Upper lobe of left lung (tissue), 6 donors: ENCODE measurements around the gene FAM171A2. TPM values are rescaled to one million over a fixed set of nuclear protein-coding genes. Genes with fewer than 3 reads are reported as not detected.

Experiments used
- ATAC-seq, 2 donors: fragments of 200-7000 bp; cut with Tn5 transposase; one replicate each; pipeline ENCODE4 v1.9.1; 2022; ENCODE audit warnings: mild to moderate bottlenecking in 2 of 2, moderate library complexity in 2 of 2; ENCODE audit not compliant: low FRiP score in 2 of 2
- DNase-seq, 2 donors: peaks; one replicate each; pipeline ENCODE4 v3.0.0-alpha.2; 2019 to 2020
- H3K27ac ChIP-seq, 4 donors: fragments of 200-600 bp; sonication (generic); one replicate each; pipeline ENCODE4 v1.5.1; 2016 to 2019
- H3K27me3 ChIP-seq, 4 donors: fragments of 200-600 bp; sonication (generic); one replicate each; pipeline ENCODE4 v1.5.1; 2017 to 2019
- H3K36me3 ChIP-seq, 4 donors: fragments of 200-600 bp; sonication (generic); one replicate each; pipeline ENCODE4 v1.5.1; 2016 to 2019
- H3K4me1 ChIP-seq, 4 donors: fragments of 200-600 bp; sonication (generic); one replicate each; pipeline ENCODE4 v1.5.1; 2018 to 2019
- H3K4me3 ChIP-seq, 4 donors: fragments of 200-600 bp; sonication (generic); one replicate each; pipeline ENCODE4 v1.5.1; 2017 to 2019; ENCODE audit warnings: mild to moderate bottlenecking in 2 of 4, moderate library complexity in 1 of 4
- H3K9me3 ChIP-seq, 4 donors: fragments of 200-600 bp; sonication (generic); one replicate each; pipeline ENCODE4 v1.5.1; 2018 to 2019
- CTCF ChIP-seq, 6 experiments: fragments of 450-650 bp in 4 of 6; fragments of 200-600 bp in 2 of 6; sonication (generic) in 2 of 6; IDR thresholded peaks; one replicate each; pipeline ENCODE4 v1.5.1; 2016 to 2019; ENCODE audit warnings: antibody characterized with exemption in 6 of 6
- EP300 ChIP-seq, 4 donors: sonication (generic); formaldehyde crosslinking; IDR thresholded peaks; one replicate each; pipeline ENCODE4 v1.5.1; 2017; ENCODE audit warnings: antibody characterized with exemption in 4 of 4, control low read depth in 2 of 4
- POLR2A ChIP-seq, 4 donors: fragments of 450-650 bp; IDR thresholded peaks; one replicate each; pipeline ENCODE4 v1.5.1; 2016 to 2017; ENCODE audit warnings: antibody characterized with exemption in 4 of 4, mild to moderate bottlenecking in 2 of 4
- POLR2AphosphoS5 ChIP-seq, 2 donors: sonication (generic); formaldehyde crosslinking; IDR thresholded peaks; one replicate each; pipeline ENCODE4 v1.5.1; 2017; ENCODE audit warnings: antibody characterized with exemption in 2 of 2
- WGBS, 2 donors: methylation state at CpG; one replicate each; pipeline ENCODE4 v1.1.5; 2017 to 2018; 5-methylcytosine and 5-hydroxymethylcytosine counted together
- total RNA-seq, 6 donors: library from RNA; depleted of rRNA in 4 of 6; stranded (reverse); fragments of >200 nt in 4 of 6; gene quantifications; one replicate each; pipeline versions ENCODE4 v1.1.0 to v1.2.1, GENCODE V29; 2016 to 2021
- donor health status: DM: no; HTN: no; CAD: no; lungs with moderate emphysema.
- donor health status: DM: no; HTN: yes; CAD: no; lungs with severe emphysema.

Gene FAM171A2
- total RNA-seq, 6 donors from 2014 or later: 0.61 to 4.6 (median 0.98) TPM; not detected in 1

- Histone ChIP-seq H3K36me3 (no peaks in the 10 kb centered on the region), H3K9me3 (no peaks in the 10 kb centered on the region), H3K27me3 (peaks cover 0 to 16% (median 7%) of the 10 kb centered on the region in 4 donors), H3K4me3 (no peak overlapping the region), H3K4me1 (peaks cover 27 to 34% (median 28%) of the 10 kb centered on the region in 4 donors), H3K27ac (no peak overlapping the region)
- ATAC-seq (no peak), DNase-seq (no peak)
- TF ChIP-seq EP300 (IDR thresholded peaks at IDR 0.05): no peak
- TF ChIP-seq POLR2A (IDR thresholded peaks at IDR 0.05): no peak
- no peak for TF ChIP-seq CTCF (IDR thresholded peaks at IDR 0.05)
- TF ChIP-seq POLR2AphosphoS5 (IDR thresholded peaks at IDR 0.05): no peak
- WGBS, 2 donors: 72 to 79% methylated on average over 8 to 10 of the region's 10 CpGs
These were observed 52.9 kb downstream of the FAM171A2 start for GRCh38 chr17:44310609-44311376.

- TF ChIP-seq POLR2A (IDR thresholded peaks at IDR 0.05) (no peak), CTCF (IDR thresholded peaks at IDR 0.05) (no peak), EP300 (IDR thresholded peaks at IDR 0.05) (no peak), POLR2AphosphoS5 (IDR thresholded peaks at IDR 0.05) (no peak)
- 88 to 92% methylated on average over 2 of the region's 2 CpGs for WGBS, 2 donors
These were observed 53.5 kb downstream of the FAM171A2 start for GRCh38 chr17:44310188-44310587.

GRCh38 chr17:44309472-44309871, 54.2 kb downstream of the FAM171A2 start:
- H3K36me3 ChIP-seq: no peaks in the 10 kb centered on the region
- 51 to 68% methylated on average over 4 to 5 of the region's 5 CpGs for whole genome bisulfite sequencing, 2 donors
- H3K27ac ChIP-seq: no peak overlapping the region
- no peaks in the 10 kb centered on the region for H3K9me3 ChIP-seq
- no peak for TF ChIP-seq EP300 (IDR thresholded peaks at IDR 0.05)
- TF ChIP-seq POLR2A (IDR thresholded peaks at IDR 0.05): no peak
- no peak for TF ChIP-seq CTCF (IDR thresholded peaks at IDR 0.05)
- TF ChIP-seq POLR2AphosphoS5 (IDR thresholded peaks at IDR 0.05): no peak
- peaks cover 18 to 21% (median 19%) of the 10 kb centered on the region in 4 donors for H3K4me1 ChIP-seq
- peak in 1 of 2 donors; percentile 54 for DNase-seq
- H3K27me3 ChIP-seq: peaks cover 0 to 2% (median 1%) of the 10 kb centered on the region in 4 donors
- no peak overlapping the region for H3K4me3 ChIP-seq
- no peak for ATAC-seq

More at GRCh38 chr17:44310188-44310587, 53.5 kb downstream of the FAM171A2 start:
- ATAC-seq: no peak
- no peak for DNase-seq
- Histone ChIP-seq H3K36me3 (no peaks in the 10 kb centered on the region), H3K9me3 (no peaks in the 10 kb centered on the region), H3K27ac (no peak overlapping the region), H3K4me3 (no peak overlapping the region), H3K4me1 (peaks cover 22 to 28% (median 23%) of the 10 kb centered on the region in 4 donors), H3K27me3 (peaks cover 0 to 10% (median 5%) of the 10 kb centered on the region in 4 donors)

GRCh38 chr17:44308865-44309264, 54.8 kb downstream of the FAM171A2 start:
- Histone ChIP-seq H3K27ac (no peak overlapping the region), H3K9me3 (no peaks in the 10 kb centered on the region), H3K27me3 (no peaks in the 10 kb centered on the region), H3K4me1 (peaks cover 18 to 20% (median 19%) of the 10 kb centered on the region in 4 donors), H3K36me3 (no peaks in the 10 kb centered on the region), H3K4me3 (peak overlapping the region in 3 of 4 donors; percentile 39 to 51 (median 51))
- ATAC-seq: peak; percentile 1 to 5
- DNase-seq: no peak
- TF ChIP-seq POLR2A (IDR thresholded peaks at IDR 0.05) (no peak), POLR2AphosphoS5 (IDR thresholded peaks at IDR 0.05) (no peak), EP300 (IDR thresholded peaks at IDR 0.05) (no peak), CTCF (IDR thresholded peaks at IDR 0.05) (no peak)
- 2 to 7% methylated on average over 8 to 15 of the region's 15 CpGs for WGBS, 2 donors
